HG02852 (cell line): ENCODE measurements around the gene GCC1.

Source experiments
- ATAC-seq: cut with Tn5 transposase; IDR thresholded peaks from one replicate; pipeline ENCODE4 v1.9.1; 2021; ENCODE audit warnings: mild to moderate bottlenecking, moderate library complexity; ENCODE audit not compliant: unreplicated experiment

The GCC1 gene

GRCh38 chr7:127539116-127539515 lies 46.3 kb downstream of the GCC1 start:
- no peak for ATAC-seq

DNA sequence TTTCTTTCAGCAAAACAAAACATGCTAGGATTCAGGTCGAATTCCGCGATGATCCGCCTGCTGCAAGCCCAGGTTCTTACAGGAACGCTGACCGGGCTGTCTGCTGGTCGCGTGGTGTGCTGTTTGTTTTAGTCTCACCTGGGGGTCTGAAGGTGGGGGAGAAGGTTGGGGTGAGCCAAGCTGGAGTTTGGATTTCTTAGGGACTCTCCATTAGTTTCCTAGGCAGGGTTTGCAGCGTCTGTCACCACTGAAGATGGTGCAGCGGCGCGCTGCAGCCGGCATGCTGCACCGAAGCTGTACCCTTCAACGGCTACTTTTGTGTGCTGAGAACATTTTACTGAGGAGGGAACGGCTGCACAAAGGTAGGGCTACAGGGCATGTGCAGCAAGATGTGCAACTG lies 48.7 kb downstream of the GCC1 start:
- no peak for ATAC-seq

DNA sequence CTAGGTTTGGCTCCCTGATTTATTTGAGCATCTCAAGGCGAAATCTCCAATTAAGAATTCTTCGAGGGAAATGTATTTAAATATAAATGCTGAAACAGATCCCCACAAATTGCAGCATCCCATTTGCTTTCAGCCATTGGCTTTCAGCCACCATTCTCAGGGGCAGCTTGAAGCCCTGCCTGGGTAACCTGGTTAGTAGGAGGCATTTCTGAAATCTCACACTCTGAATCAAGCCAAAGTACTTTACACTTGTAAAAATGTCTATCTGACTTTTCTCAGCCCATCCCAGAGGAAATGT lies 49.1 kb downstream of the GCC1 start:
- no peak for ATAC-seq

- ATAC-seq = no peak
These were observed 49.6 kb downstream of the GCC1 start for GRCh38 chr7:127535546-127536393.

DNA sequence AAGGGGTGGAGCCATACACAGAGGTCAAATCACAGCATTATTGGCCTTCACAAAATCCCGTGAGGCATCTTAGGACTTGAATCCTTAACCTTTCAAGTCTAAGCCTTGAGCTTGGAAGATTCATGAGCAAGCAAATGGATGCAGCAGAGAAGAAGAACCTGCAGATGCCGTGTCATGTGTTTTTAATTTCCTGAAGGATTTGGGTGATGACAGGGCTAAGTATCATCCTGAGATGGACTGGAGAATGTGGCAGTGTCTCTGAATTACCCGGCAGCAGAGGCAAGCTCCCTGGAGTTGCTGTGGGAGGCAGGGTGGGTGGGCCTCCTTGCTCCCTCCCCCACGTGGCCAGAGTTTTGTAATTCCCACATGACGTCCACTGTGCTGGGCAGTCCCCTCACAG lies 50.8 kb downstream of the GCC1 start:
- ATAC-seq = no peak

DNA sequence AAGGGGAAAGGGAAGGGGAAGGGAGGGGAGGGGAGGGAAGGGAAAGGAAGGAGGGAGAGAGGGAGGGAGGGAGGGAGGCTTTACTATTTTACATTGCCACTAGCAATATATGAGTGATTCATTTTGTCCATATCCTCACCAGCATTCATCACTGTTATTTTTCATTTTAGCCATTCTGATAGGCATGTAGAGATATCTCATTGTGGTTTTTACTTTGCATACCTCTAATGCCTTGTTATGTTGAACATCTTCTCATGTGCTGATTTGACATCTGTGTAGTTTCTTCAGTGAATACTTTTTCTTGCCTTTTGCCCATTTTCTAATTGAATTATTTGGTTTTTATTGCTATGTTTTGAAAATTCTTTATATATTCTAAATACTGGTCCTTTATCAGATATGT lies 52.7 kb downstream of the GCC1 start:
- ATAC-seq = no peak

- no peak for ATAC-seq
These were observed 53.2 kb downstream of the GCC1 start for GRCh38 chr7:127532151-127532550.
